Activated CD4-positive, alpha-beta T cell treated with anti-CD3 and anti-CD28 coated beads, Interleukin-2, amount 10 ng/mL, durations not matched to agents 24 days and 14 days (primary cell): Measurements from ENCODE around the gene PRODH2. TPM values are rescaled to one million over a fixed set of nuclear protein-coding genes. Genes with fewer than 3 reads are reported as not detected.

Source experiments
- DNase-seq: peaks from one replicate; pipeline ENCODE4 v3.0.0; 2022
- H3K27ac Mint-ChIP-seq: one replicate; pipeline ENCODE4 v1.8.0; 2022; ENCODE audit warnings: mild to moderate bottlenecking, mixed read lengths
- H3K27me3 Mint-ChIP-seq: one replicate; pipeline ENCODE4 v1.8.0; 2022; ENCODE audit warnings: mixed read lengths
- H3K36me3 Mint-ChIP-seq: one replicate; pipeline ENCODE4 v1.8.0; 2022; ENCODE audit warnings: low read depth, mild to moderate bottlenecking, mixed read lengths
- H3K4me1 Mint-ChIP-seq: one replicate; pipeline ENCODE4 v1.8.0; 2021; ENCODE audit warnings: mixed read lengths
- H3K4me3 Mint-ChIP-seq: one replicate; pipeline ENCODE4 v1.8.0; 2022; ENCODE audit warnings: mild to moderate bottlenecking, moderate library complexity, mixed read lengths
- H3K9me3 Mint-ChIP-seq: one replicate; pipeline ENCODE4 v1.8.0; 2021; ENCODE audit warnings: mixed read lengths
- intact Hi-C: fragments of 100-400 bp; cut with micrococcal nuclease; formaldehyde crosslinking; loops from one replicate; pipeline ENCODE4 v1.15.1; 2023
- total RNA-seq: library from RNA; stranded (reverse); gene quantifications from 2 replicates; pipeline ENCODE4 v1.2.3, GENCODE V29; 2022

The PRODH2 gene
- total RNA-seq, 1 donor from 2014 or later: not detected

- intact Hi-C loops: no loop called here
- Mint-ChIP-seq H3K4me3 (no peak overlapping the region), H3K27me3 (no peaks in the 10 kb centered on the region), H3K4me1 (no peaks in the 10 kb centered on the region), H3K27ac (no peak overlapping the region), H3K36me3 (peaks cover 20% of the 10 kb centered on the region), H3K9me3 (no peaks in the 10 kb centered on the region)
- DNase-seq: no peak
Measured at GRCh38 chr19:35785339-35785627, 27.4 kb downstream of the PRODH2 start.

DNA sequence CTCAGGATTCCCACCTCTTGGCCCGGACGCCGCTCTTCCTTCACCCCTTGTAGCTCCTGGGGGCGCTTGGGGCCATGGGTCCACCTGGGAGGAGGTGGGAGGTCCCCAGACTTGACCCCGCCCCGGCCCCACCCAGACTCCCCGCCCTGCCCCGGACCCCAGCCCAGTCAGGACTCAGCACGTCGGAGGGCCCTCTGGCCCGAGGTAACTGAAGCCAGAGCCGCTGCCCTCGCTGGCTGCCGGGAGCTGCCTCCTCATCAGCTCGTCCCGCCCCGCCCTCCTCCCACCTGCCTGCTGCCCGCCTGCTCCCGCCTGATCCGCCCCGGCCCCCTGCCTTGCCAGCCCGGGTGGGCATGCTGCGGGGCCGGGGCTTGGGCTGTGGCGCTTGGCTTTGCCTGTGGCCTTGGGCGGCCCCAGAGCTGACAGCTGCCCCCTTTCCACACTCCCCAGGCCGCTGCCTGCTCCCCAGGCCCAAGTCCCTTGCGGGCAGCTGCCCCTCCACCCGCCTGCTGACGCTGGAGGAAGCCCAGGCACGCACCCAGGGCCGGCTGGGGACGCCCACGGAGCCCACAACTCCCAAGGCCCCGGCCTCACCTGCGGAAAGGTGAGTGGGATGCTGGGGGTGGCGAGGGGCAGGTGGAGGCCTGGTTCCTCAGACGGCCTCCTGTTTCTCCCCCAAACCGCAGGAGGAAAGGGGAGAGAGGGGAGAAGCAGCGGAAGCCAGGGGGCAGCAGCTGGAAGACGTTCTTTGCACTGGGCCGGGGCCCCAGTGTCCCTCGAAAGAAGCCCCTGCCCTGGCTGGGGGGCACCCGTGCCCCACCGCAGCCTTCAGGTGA, 27.9 kb downstream of the PRODH2 start:
- Mint-ChIP-seq H3K27ac (no peak overlapping the region), H3K4me3 (no peak overlapping the region), H3K4me1 (no peaks in the 10 kb centered on the region), H3K36me3 (peaks cover 21% of the 10 kb centered on the region), H3K9me3 (no peaks in the 10 kb centered on the region), H3K27me3 (no peaks in the 10 kb centered on the region)
- no peak for DNase-seq
- intact Hi-C loops: no loop called here

- H3K36me3 Mint-ChIP-seq: peaks cover 26% of the 10 kb centered on the region
- H3K4me3 Mint-ChIP-seq: no peak overlapping the region
- H3K27me3 Mint-ChIP-seq: no peaks in the 10 kb centered on the region
- intact Hi-C loops: no loop called here
- H3K27ac Mint-ChIP-seq: no peak overlapping the region
- peaks cover 2% of the 10 kb centered on the region for H3K4me1 Mint-ChIP-seq
- DNase-seq: no peak
- no peaks in the 10 kb centered on the region for H3K9me3 Mint-ChIP-seq
Measured at GRCh38 chr19:35783469-35784434, 28.9 kb downstream of the PRODH2 start.

DNA sequence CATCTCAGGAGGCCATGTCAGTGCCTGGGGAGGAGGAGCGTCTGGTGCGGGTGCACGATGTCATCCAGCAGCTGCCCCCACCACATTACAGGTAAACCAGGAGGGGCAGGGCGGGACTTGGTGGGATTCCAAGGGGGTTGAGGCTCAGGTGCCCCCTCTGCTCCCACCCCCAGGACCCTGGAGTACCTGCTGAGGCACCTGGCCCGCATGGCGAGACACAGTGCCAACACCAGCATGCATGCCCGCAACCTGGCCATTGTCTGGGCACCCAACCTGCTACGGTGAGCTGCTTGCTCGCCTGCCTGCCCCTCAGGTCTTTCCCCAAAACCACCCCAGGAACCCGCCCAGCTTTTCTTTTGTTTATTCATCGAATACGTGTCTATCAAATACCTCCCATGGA, 30.1 kb downstream of the PRODH2 start:
- Mint-ChIP-seq H3K4me3 (no peak overlapping the region), H3K9me3 (no peaks in the 10 kb centered on the region), H3K27me3 (no peaks in the 10 kb centered on the region), H3K4me1 (peaks cover 2% of the 10 kb centered on the region), H3K36me3 (peaks cover 28% of the 10 kb centered on the region), H3K27ac (no peak overlapping the region)
- DNase-seq: no peak
- intact Hi-C loops: no loop called here

GRCh38 chr19:35781650-35782049, 31.0 kb downstream of the PRODH2 start:
- intact Hi-C loops: no loop called here
- peaks cover 11% of the 10 kb centered on the region for H3K4me1 Mint-ChIP-seq
- H3K27ac Mint-ChIP-seq: no peak overlapping the region
- DNase-seq: no peak
- H3K36me3 Mint-ChIP-seq: peaks cover 28% of the 10 kb centered on the region
- no peak overlapping the region for H3K4me3 Mint-ChIP-seq
- no peaks in the 10 kb centered on the region for H3K27me3 Mint-ChIP-seq
- no peaks in the 10 kb centered on the region for H3K9me3 Mint-ChIP-seq

- Mint-ChIP-seq H3K27me3 (no peaks in the 10 kb centered on the region), H3K9me3 (no peaks in the 10 kb centered on the region), H3K4me3 (no peak overlapping the region), H3K27ac (no peak overlapping the region), H3K36me3 (peaks cover 27% of the 10 kb centered on the region), H3K4me1 (peaks cover 17% of the 10 kb centered on the region)
- DNase-seq: no peak
- intact Hi-C loops: no loop called here
Measured at GRCh38 chr19:35780717-35781116, 31.9 kb downstream of the PRODH2 start.

DNA sequence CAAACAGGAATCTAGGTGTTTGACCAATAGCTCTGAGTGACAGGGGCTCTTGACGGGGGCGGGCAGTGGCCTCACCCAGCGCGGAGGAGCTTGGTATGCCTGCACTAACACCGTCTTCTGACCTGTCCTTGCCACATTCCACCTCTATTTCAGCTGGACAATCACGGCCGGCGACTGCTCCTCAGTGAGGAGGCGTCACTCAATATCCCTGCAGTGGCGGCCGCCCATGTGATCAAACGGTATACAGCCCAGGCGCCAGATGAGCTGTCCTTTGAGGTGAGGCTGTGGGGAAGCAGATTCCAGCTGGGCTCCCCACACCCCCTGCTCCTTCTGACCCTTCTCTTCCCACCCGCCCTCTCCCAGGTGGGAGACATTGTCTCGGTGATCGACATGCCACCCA, 32.6 kb downstream of the PRODH2 start:
- Mint-ChIP-seq H3K9me3 (no peaks in the 10 kb centered on the region), H3K4me3 (no peak overlapping the region), H3K27me3 (no peaks in the 10 kb centered on the region), H3K27ac (no peak overlapping the region), H3K36me3 (peaks cover 26% of the 10 kb centered on the region), H3K4me1 (peaks cover 18% of the 10 kb centered on the region)
- intact Hi-C loops: no loop called here
- no peak for DNase-seq

GRCh38 chr19:35779033-35779432, 33.6 kb downstream of the PRODH2 start:
- Mint-ChIP-seq H3K4me1 (peaks cover 26% of the 10 kb centered on the region), H3K36me3 (peaks cover 26% of the 10 kb centered on the region), H3K4me3 (no peak overlapping the region), H3K9me3 (no peaks in the 10 kb centered on the region), H3K27ac (no peak overlapping the region), H3K27me3 (no peaks in the 10 kb centered on the region)
- no peak for DNase-seq
- intact Hi-C loops: loop anchor here (5.0 kb wide), 1 partner anchor 88 kb away; the partner anchor contains the start of gene APLP1

DNA sequence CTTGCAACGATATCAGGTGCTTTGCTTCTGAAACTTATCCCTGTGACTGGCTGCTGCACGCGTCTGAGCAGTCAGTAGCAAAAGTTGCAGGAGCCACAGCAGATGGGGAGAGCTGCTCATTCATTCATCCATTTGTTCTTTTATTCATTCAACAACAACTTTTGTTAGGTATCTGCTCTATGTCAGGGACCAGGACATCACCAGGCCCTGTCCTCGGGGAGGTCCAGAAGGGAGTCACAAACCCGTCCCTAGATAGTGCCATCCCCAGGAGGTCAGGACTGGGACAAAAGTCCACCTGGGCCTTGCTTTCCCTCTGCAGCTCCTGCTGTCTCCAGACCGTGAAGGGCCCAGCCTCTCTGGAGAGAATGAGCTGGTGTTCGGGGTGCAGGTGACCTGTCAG, 34.7 kb downstream of the PRODH2 start:
- Mint-ChIP-seq H3K4me1 (peaks cover 26% of the 10 kb centered on the region), H3K9me3 (no peaks in the 10 kb centered on the region), H3K27ac (no peak overlapping the region), H3K27me3 (no peaks in the 10 kb centered on the region), H3K36me3 (peaks cover 19% of the 10 kb centered on the region), H3K4me3 (no peak overlapping the region)
- DNase-seq: no peak
- intact Hi-C loops: loop anchor here (5.0 kb wide), 1 partner anchor 89 kb away; the partner anchor contains the start of gene APLP1

DNA sequence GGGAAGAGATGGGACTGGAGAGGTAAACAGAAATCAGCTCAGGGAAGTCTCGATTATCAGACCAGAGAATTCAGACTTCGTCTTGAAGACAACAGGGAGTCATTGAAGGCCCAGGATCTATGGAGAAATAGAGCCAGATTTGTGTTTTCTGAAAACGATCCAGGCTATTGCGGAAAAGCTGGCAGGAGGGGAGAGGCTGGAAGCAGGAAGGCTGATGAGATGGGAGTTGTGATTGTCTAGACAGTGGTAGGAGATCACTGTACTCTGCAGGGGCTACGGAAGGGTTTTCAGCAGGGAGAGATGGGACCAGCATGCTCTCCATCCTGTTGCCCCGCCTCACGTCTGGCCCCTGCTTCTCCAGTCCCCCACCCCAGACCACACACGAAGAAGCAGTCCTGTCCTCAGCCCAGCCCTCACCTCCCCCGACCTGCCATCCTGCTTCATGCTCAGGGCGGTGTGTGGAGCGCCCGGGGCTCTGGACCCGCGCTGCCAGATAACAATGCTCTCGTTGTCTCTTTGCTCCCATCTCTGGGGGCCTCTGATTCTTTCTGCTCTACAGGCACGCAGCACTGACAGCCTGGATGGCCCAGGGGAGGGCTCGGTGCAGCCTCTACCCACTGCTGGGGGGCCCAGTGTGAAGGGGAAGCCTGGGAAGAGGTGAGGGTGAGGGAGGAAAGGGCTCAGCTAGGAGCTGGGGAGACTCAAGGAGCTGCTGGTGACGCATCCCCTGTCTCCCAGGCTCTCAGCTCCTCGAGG, 35.4 kb downstream of the PRODH2 start:
- Mint-ChIP-seq H3K4me3 (peak overlapping the region; percentile 88), H3K27ac (peak overlapping the region; percentile 16), H3K4me1 (peaks cover 26% of the 10 kb centered on the region), H3K27me3 (no peaks in the 10 kb centered on the region), H3K36me3 (peaks cover 16% of the 10 kb centered on the region), H3K9me3 (no peaks in the 10 kb centered on the region)
- DNase-seq: no peak
- intact Hi-C loops: loop anchor here (5.0 kb wide), 1 partner anchor 90 kb away; the partner anchor contains the start of gene APLP1

DNA sequence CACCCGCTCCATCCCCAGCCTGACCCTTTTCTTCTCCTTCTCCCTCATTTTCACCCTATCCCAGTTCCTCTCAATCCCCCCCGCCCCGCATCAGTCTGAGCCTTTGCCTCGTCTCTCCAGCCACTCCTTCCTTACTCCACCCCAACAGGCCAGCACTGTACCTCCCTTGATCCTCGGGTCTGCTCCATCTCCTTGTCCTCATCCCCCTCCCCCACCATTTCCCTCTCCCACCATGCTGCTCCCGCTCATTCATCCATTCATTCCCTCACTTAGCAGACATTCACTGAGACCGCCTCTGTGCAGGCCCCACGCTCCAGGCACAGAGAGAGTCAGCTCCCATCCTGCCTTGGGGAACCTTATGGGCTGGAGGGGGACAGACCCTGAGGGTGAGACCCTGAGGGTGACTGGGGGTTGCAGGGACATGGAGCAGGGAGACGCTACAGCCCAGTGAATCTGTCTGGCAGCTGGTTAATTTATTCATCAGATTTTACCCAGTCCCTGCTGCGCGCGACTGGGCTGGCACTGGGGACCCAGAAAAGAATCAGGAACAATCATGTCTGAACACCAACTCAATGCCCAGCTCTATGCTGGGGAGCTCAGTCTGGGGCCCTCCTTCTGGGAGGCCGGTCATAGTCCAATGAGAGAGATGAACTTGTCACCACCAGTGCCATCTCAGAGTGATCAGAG, 36.4 kb downstream of the PRODH2 start:
- no peaks in the 10 kb centered on the region for H3K9me3 Mint-ChIP-seq
- peaks cover 11% of the 10 kb centered on the region for H3K36me3 Mint-ChIP-seq
- peak overlapping the region; percentile 88 for H3K4me3 Mint-ChIP-seq
- peaks cover 26% of the 10 kb centered on the region for H3K4me1 Mint-ChIP-seq
- intact Hi-C loops: loop anchor here (5.0 kb wide), 1 partner anchor 91 kb away; the partner anchor contains the start of gene APLP1
- peak overlapping the region; percentile 71 for H3K27ac Mint-ChIP-seq
- no peaks in the 10 kb centered on the region for H3K27me3 Mint-ChIP-seq
- DNase-seq: no peak

- Mint-ChIP-seq H3K4me3 (peak within 1 kb of the TSS; percentile 88), H3K9me3 (no peaks in the 10 kb centered on the region), H3K4me1 (peaks cover 26% of the 10 kb centered on the region), H3K27me3 (no peaks in the 10 kb centered on the region), H3K36me3 (peaks cover 8% of the 10 kb centered on the region), H3K27ac (peak within 1 kb of the TSS; percentile 71)
- DNase-seq: peak; percentile 100
- intact Hi-C loops: loop anchor here (1.0 to 5.0 kb wide), 6 partner anchors 17 to 156 kb away; partner anchors contain the start of genes APLP1, PROSER3, PSENEN and U2AF1L4
Measured at GRCh38 chr19:35775298-35776101, 37.1 kb downstream of the PRODH2 start, which contains the start of gene ARHGAP33. Gene ARHGAP33 (plus strand): TSS chr19:35775564. CDS start chr19:35775659, 95 bp downstream.
